ENCODE data around the gene ARHGAP6.
A peak's percentile ranks its signal among the peaks of the same experiment; 100 is the strongest.

ARHGAP6 gene

GRCh38 chrX:11647138-11647537, 18.6 kb downstream of the ARHGAP6 start:
- H3K4me3 ChIP-seq (ENCODE audit: low read length) = no peak overlapping the region
- no peak for DNase-seq (ENCODE audit: low read depth)
- TF ChIP-seq, protein P1, sequence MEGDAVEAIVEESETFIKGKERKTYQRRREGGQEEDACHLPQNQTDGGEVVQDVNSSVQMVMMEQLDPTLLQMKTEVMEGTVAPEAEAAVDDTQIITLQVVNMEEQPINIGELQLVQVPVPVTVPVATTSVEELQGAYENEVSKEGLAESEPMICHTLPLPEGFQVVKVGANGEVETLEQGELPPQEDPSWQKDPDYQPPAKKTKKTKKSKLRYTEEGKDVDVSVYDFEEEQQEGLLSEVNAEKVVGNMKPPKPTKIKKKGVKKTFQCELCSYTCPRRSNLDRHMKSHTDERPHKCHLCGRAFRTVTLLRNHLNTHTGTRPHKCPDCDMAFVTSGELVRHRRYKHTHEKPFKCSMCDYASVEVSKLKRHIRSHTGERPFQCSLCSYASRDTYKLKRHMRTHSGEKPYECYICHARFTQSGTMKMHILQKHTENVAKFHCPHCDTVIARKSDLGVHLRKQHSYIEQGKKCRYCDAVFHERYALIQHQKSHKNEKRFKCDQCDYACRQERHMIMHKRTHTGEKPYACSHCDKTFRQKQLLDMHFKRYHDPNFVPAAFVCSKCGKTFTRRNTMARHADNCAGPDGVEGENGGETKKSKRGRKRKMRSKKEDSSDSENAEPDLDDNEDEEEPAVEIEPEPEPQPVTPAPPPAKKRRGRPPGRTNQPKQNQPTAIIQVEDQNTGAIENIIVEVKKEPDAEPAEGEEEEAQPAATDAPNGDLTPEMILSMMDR (conservative IDR thresholded peaks at IDR 0.05; ENCODE audit: low read length) = no peak

DNA sequence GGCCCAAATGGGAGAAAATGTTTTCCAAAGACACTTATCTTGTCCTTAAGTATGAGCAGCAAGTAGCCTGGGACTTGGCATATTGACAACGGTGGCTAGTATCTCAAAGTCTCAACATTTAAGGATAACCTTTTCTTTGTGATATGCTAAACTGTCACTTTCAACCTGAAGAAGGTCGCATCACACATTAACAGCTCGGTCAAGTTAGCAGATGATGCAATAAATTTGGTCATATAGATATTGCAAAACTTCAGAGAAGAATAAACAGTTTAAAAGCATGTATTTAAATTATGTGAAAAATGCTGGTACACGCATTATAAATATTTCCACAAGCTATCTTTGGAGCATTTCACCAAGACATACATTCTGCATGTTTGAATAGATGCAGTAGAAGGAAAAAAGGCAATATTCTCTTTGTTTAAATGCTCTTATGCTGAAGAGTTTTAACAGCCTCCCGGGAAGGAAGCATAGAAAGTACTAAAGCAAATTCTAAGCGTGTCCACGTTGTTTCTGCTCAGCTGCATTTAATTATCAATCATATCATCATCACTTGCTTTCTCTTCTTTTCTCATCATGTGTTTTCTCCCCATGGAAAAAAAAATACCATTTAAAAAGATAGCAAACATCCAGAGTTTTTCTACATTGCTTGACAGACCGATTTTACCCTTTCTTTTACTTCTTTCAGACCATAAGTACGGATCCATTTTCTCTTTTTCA, 24.2 kb downstream of the ARHGAP6 start:
- DNase-seq (ENCODE audit: low read depth) = no peak
- H3K4me3 ChIP-seq (ENCODE audit: low read length) = no peak overlapping the region
- TF ChIP-seq, protein P1 (conservative IDR thresholded peaks at IDR 0.05; ENCODE audit: low read length) = no peak

- TF ChIP-seq, protein P1 (conservative IDR thresholded peaks at IDR 0.05; ENCODE audit: low read length) = no peak
- H3K4me3 ChIP-seq (ENCODE audit: low read length) = no peak overlapping the region
- DNase-seq (ENCODE audit: low read depth) = no peak
Observed at GRCh38 chrX:11640089-11640488, 25.6 kb downstream of the ARHGAP6 start.

GRCh38 chrX:11632732-11633131, 33.0 kb downstream of the ARHGAP6 start:
- no peak overlapping the region for H3K4me3 ChIP-seq (ENCODE audit: low read length)
- DNase-seq (ENCODE audit: low read depth) = no peak
- TF ChIP-seq, protein P1 (conservative IDR thresholded peaks at IDR 0.05; ENCODE audit: low read length) = no peak

GRCh38 chrX:11629593-11630211, 36.0 kb downstream of the ARHGAP6 start:
- H3K4me3 ChIP-seq (ENCODE audit: low read length) = no peak overlapping the region
- peak; percentile 62 for DNase-seq (ENCODE audit: low read depth)
- TF ChIP-seq, protein P1 (conservative IDR thresholded peaks at IDR 0.05; ENCODE audit: low read length) = no peak

- TF ChIP-seq, protein P1 (conservative IDR thresholded peaks at IDR 0.05; ENCODE audit: low read length) = no peak
- no peak for DNase-seq (ENCODE audit: low read depth)
- H3K4me3 ChIP-seq (ENCODE audit: low read length) = no peak overlapping the region
Observed at GRCh38 chrX:11628399-11628798, 37.3 kb downstream of the ARHGAP6 start.

DNA sequence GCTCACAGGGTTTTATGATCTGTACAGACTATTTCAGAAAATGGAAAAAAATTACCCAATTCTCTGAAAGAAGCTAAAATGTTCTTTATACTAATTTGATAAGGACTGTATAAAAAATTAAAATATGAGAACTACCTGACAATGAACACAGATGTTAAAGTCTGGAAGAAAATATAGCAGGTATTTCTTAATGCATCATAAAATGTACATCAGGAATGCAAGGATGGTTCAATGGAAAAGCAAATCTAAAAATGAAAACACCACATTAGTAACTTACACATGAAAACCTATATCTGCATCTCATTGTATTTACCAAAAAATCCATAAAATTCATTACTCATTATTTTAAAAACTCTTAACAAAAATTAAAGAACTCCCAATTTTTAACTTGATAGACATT, 39.4 kb downstream of the ARHGAP6 start:
- H3K4me3 ChIP-seq (ENCODE audit: low read length) = no peak overlapping the region
- TF ChIP-seq, protein P1 (conservative IDR thresholded peaks at IDR 0.05; ENCODE audit: low read length) = no peak
- no peak for DNase-seq (ENCODE audit: low read depth)
